GM12872 (cell line): Measurements from ENCODE around the gene GBA2.

Experiments
- TF ChIP-seq, protein P1 (sequence below): IDR thresholded peaks from 3 replicates; pipeline ENCODE4 v1.5.1; 2011; ENCODE audit warnings: low read depth, mild to moderate bottlenecking, low read length, moderate library complexity; ENCODE audit not compliant: insufficient read depth

GBA2 gene

DNA sequence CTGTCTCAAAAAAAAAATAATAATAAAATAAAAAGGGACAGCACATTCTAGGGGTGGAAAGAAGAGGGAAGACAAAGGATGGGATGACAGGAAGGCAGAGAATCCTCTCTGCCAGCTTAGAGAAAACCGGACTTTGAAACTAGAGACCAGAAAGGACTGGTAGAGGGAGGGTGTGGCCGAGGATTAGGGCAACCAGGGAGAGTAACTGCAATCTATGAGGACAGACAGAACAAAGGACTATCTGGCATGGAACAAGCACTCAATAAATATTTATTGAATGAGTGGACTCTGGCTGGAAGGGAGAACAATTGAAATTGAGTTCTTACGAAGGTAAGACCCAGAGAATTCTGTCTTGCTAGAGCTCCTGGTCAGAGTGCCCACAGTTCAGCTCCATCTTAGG is 2.4 kb downstream of the GBA2 start:
- TF ChIP-seq, protein P1, sequence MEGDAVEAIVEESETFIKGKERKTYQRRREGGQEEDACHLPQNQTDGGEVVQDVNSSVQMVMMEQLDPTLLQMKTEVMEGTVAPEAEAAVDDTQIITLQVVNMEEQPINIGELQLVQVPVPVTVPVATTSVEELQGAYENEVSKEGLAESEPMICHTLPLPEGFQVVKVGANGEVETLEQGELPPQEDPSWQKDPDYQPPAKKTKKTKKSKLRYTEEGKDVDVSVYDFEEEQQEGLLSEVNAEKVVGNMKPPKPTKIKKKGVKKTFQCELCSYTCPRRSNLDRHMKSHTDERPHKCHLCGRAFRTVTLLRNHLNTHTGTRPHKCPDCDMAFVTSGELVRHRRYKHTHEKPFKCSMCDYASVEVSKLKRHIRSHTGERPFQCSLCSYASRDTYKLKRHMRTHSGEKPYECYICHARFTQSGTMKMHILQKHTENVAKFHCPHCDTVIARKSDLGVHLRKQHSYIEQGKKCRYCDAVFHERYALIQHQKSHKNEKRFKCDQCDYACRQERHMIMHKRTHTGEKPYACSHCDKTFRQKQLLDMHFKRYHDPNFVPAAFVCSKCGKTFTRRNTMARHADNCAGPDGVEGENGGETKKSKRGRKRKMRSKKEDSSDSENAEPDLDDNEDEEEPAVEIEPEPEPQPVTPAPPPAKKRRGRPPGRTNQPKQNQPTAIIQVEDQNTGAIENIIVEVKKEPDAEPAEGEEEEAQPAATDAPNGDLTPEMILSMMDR, result no peak

DNA sequence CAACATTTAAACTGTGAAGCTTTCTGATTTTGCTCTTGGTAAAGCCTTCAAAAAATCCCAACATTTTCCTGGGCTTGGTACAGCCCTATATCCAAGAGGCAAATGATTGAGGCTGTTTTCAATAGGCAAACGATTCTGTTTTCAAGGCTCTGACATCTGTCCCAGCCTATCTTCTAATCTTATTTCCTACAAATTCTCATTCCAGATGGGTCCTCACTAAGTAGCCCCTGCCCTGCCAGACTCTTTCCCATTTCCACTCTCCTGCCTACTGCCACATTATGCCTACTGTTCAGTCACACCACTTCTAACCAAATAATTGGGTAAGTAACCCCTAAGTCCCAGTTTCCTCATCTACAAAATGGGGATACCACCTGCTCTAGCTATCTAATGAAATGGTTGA is 3.5 kb downstream of the GBA2 start:
- TF ChIP-seq, protein P1, result no peak

- TF ChIP-seq, protein P1, result no peak
Observed at GRCh38 chr9:35743880-35744518, 5.0 kb downstream of the GBA2 start.

DNA sequence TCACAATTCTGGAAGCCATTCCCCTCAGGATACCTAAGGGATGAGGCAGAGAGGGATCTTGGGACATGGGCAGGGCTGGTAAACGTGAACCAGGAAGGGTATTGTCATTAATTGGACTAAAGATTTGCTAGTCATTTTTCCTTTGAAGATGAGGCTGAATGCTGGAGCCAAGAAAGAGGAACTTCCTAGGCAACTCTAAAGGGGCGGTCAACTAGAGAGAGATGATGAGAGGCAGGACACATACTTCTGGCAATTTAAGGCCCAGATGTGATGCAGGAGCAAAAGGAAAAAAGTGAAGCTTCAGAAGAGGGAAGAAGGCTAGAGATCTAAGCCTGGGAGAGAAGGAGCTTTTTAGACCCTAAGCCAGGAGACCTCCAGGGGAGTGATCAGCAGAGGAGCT is 5.6 kb downstream of the GBA2 start:
- TF ChIP-seq, protein P1, result no peak

- TF ChIP-seq, protein P1, result no peak
Observed at GRCh38 chr9:35741740-35742139, 7.3 kb downstream of the GBA2 start.

DNA sequence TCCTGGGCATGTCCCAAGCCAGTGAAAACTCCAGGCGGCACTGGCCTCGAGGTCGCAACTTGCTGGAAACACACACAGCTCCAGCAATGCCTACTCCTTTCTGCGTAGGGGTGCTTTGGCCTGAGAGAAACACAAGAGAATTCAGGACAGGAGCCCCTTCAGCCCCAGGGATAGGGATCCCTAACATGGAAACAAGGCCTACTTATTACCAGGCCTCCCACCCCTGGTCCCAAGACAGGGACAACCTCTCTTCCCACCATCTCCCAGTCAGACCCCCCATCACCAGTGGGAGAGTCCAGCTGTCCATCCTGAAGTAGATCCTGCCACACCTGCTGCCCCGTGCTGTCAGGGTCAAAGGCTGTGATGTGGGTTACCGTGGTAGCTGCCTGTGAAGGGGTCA is 8.8 kb downstream of the GBA2 start:
- TF ChIP-seq, protein P1, result no peak

GRCh38 chr9:35738924-35739323 is 10.1 kb downstream of the GBA2 start:
- TF ChIP-seq, protein P1, result no peak
